ENCODE data around the gene MED17.

Gene MED17

GRCh38 chr11:93820847-93821246, 36.8 kb downstream of the MED17 start:
- TF ChIP-seq, protein P1, sequence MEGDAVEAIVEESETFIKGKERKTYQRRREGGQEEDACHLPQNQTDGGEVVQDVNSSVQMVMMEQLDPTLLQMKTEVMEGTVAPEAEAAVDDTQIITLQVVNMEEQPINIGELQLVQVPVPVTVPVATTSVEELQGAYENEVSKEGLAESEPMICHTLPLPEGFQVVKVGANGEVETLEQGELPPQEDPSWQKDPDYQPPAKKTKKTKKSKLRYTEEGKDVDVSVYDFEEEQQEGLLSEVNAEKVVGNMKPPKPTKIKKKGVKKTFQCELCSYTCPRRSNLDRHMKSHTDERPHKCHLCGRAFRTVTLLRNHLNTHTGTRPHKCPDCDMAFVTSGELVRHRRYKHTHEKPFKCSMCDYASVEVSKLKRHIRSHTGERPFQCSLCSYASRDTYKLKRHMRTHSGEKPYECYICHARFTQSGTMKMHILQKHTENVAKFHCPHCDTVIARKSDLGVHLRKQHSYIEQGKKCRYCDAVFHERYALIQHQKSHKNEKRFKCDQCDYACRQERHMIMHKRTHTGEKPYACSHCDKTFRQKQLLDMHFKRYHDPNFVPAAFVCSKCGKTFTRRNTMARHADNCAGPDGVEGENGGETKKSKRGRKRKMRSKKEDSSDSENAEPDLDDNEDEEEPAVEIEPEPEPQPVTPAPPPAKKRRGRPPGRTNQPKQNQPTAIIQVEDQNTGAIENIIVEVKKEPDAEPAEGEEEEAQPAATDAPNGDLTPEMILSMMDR (IDR thresholded peaks at IDR 0.05): no peak
- TF ChIP-seq ZFX (IDR thresholded peaks at IDR 0.05; ENCODE audit: borderline replicate concordance): no peak
- H3K27ac ChIP-seq: no peak overlapping the region

DNA sequence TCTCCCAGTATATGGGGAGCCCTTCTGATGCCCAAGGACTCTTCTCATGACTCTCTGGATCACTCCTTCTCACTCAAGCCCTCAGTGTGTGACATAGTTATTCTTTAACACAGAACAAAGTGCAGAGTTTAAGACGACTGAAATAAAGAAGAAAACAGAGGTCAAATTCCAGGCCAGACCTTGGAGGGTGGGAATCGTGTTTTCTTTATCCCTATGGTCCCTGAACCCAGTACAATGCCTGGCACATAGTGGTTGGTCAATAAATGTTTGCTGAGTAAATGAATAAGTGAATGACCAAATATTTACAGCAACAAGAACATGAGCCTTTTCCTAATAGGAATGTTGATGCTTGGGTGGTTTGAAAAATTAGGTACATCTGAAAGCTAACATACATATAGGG, 37.5 kb downstream of the MED17 start:
- H3K27ac ChIP-seq: no peak overlapping the region
- no peak for TF ChIP-seq ZFX (IDR thresholded peaks at IDR 0.05; ENCODE audit: borderline replicate concordance)
- TF ChIP-seq, protein P1 (IDR thresholded peaks at IDR 0.05): no peak

- no peak for TF ChIP-seq ZFX (IDR thresholded peaks at IDR 0.05; ENCODE audit: borderline replicate concordance)
- TF ChIP-seq, protein P1 (IDR thresholded peaks at IDR 0.05): no peak
Observed at GRCh38 chr11:93822359-93822758, 38.3 kb downstream of the MED17 start.

DNA sequence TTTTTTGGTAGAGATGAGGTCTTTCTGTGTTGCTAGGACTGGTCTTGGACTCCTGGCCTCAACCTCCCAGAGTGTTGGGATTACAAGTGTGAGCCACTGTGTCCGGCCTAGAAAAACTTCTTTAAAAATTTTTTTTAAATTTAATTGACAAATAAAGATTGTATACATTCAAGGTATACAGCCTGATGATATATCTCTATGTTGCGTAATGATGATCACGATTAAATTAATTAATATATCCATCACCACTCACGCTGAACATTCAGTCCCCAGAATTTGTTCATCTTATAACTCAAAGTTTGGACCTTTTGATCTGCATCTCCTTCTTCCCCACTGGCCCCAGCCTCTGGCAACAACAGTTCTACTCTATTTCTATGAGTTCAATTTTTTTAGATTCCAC, 39.1 kb downstream of the MED17 start:
- no peak overlapping the region for H3K27ac ChIP-seq
- TF ChIP-seq ZFX (IDR thresholded peaks at IDR 0.05; ENCODE audit: borderline replicate concordance): no peak
- TF ChIP-seq, protein P1 (IDR thresholded peaks at IDR 0.05): no peak

More at GRCh38 chr11:93822359-93822758, 38.3 kb downstream of the MED17 start:
- no peak overlapping the region for H3K27ac ChIP-seq

- no peak overlapping the region for H3K27ac ChIP-seq
- TF ChIP-seq, protein P1 (IDR thresholded peaks at IDR 0.05): no peak
- no peak for TF ChIP-seq ZFX (IDR thresholded peaks at IDR 0.05; ENCODE audit: borderline replicate concordance)
Observed at GRCh38 chr11:93827363-93827762, 43.3 kb downstream of the MED17 start.

DNA sequence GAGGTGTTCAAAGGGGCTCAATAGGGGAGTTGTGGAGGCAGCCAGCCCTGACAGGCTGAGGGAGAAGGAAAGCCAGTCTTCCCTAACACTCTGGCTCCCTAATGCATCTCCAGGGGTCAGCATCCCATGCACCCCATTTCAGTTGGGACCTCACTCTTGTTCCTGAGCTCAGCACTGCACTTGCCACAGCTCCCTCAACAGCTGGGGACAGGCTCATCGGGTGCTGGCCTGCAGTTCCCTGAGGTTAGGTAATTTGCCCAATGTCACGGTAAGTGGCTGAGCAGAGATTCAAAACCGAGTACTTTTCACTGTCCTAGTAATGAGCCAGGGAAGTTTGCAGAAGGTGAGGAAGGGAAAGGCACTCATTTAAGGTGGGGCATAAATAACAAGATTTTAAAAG, 45.5 kb downstream of the MED17 start:
- TF ChIP-seq, protein P1 (IDR thresholded peaks at IDR 0.05): no peak
- TF ChIP-seq ZFX (IDR thresholded peaks at IDR 0.05; ENCODE audit: borderline replicate concordance): no peak
- no peak overlapping the region for H3K27ac ChIP-seq

DNA sequence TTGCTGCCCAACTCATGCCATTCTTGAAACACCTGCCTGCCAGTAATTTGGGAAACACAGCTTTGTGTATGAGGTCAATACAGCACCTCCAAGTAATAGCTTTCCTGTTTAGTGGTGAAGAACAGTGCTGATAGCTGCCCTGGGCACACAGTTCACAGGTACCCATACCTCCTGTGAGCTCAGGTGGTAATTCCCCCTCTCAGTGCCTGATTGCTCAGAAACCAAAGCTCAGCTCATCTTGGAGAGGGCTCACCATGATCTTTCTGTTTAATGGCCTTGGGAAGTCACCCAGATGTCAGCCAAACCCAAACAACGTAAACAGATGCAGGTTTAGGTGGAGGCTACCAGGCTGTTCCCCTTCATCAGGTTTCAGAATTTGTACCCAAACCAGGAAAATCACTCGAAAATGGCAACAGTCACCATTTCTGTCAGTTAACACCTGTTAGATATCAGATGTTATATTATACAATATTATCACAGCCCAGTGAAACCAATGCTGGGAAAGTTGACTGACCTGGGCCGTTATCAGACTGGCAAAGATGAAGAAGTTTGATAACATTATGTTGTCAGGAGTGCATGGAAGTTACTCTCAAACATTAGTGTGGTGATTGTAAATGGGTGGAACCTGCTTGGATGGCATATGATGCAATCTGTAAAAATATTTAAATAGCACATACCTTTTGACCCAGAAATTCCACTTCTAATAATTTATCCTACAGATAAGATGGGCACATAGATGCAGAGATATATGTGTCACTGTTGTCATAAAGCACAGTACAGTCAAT, 47.5 kb downstream of the MED17 start:
- TF ChIP-seq, protein P1 (IDR thresholded peaks at IDR 0.05): no peak
- no peak for TF ChIP-seq ZFX (IDR thresholded peaks at IDR 0.05; ENCODE audit: borderline replicate concordance)
- no peak overlapping the region for H3K27ac ChIP-seq

All from 22Rv1 (cell line).